ENCODE data around the gene XXYLT1. TPM values are rescaled to one million over a fixed set of nuclear protein-coding genes. Genes with fewer than 3 reads are reported as not detected.

The XXYLT1 gene
- total and polyA plus RNA-seq, 10 of the 15 experiments (the other 5 are each of a cell fraction or from before 2014, with no cell fraction given): 1.2 to 14.2 (median 9.3) TPM

- no peak; the same call in 1 of the 2 replicates for TF ChIP-seq FOXM1 (IDR thresholded peaks at IDR 0.05; ENCODE audit: low read depth, low read length)
- TF ChIP-seq BHLHE40 (IDR thresholded peaks at IDR 0.05; ENCODE audit: borderline replicate concordance in 1 of 2, low read depth in 2 of 2, low read length in 1 of 2): peak; percentile 79 to 88
- no peak for TF ChIP-seq MEF2A (IDR thresholded peaks at IDR 0.05; ENCODE audit: insufficient read depth, low read depth, low read length)
- TF ChIP-seq CHD1 (IDR thresholded peaks at IDR 0.05; ENCODE audit: low read depth, low read length): no peak
- peak; percentile 86; the same call in 1 of the 2 replicates for TF ChIP-seq ASH2L (IDR thresholded peaks at IDR 0.05; ENCODE audit: borderline replicate concordance, low read depth)
- 0 out of 2 replicates have a peak, but pooled peaks have one; percentile 6 for TF ChIP-seq ZSCAN29 (IDR thresholded peaks at IDR 0.05)
- peak; percentile 38; the same call in 1 of the 2 replicates for TF ChIP-seq JUNB (IDR thresholded peaks at IDR 0.05)
- no peak for TF ChIP-seq POLR2AphosphoS2 (IDR thresholded peaks at IDR 0.05; ENCODE audit: low read depth, low read length)
- no peak for TF ChIP-seq KAT2A (conservative IDR thresholded peaks at IDR 0.05; ENCODE audit: control insufficient read depth, low read depth, low read length)
- no peak for TF ChIP-seq MYC (IDR thresholded peaks at IDR 0.05; ENCODE audit: insufficient read depth, insufficient read length, insufficient replicate concordance, low read length, severe bottlenecking)
- no peak for TF ChIP-seq MAX (IDR thresholded peaks at IDR 0.05; ENCODE audit: low read depth, low read length)
- peak; percentile 79 for TF ChIP-seq POLR2A (IDR thresholded peaks at IDR 0.05; ENCODE audit: low read depth, low read length)
- TF ChIP-seq NRF1 (conservative IDR thresholded peaks at IDR 0.05; ENCODE audit: low read depth, low read length): no peak
- TF ChIP-seq E4F1 (IDR thresholded peaks at IDR 0.05; ENCODE audit: borderline replicate concordance, partially characterized antibody): no peak
- peak; percentile 64 for TF ChIP-seq ZNF24 (IDR thresholded peaks at IDR 0.05)
- TF ChIP-seq CBX3 (IDR thresholded peaks at IDR 0.05; ENCODE audit: borderline replicate concordance, low read depth): no peak
- TF ChIP-seq TARDBP (IDR thresholded peaks at IDR 0.05; ENCODE audit: borderline replicate concordance): no peak
- peak; percentile 51; the same call in 1 of the 2 replicates for TF ChIP-seq MTA2 (IDR thresholded peaks at IDR 0.05; ENCODE audit: low read depth)
- no peak for TF ChIP-seq SUZ12 (IDR thresholded peaks at IDR 0.05; ENCODE audit: unreplicated experiment)
- TF ChIP-seq RUNX3 (IDR thresholded peaks at IDR 0.05; ENCODE audit: low read length): peak; percentile 47; the same call in 1 of the 2 replicates
- TF ChIP-seq EED (IDR thresholded peaks at IDR 0.05; ENCODE audit: low read depth): peak; percentile 64; the same call in 1 of the 2 replicates
- TF ChIP-seq ZBED1 (IDR thresholded peaks at IDR 0.05; ENCODE audit: borderline replicate concordance): 0 out of 2 replicates have a peak, but pooled peaks have one; percentile 51
- 0 out of 2 replicates have a peak, but pooled peaks have one; percentile 1 for TF ChIP-seq NR2F1 (conservative IDR thresholded peaks at IDR 0.05)
- TF ChIP-seq GATAD2B (conservative IDR thresholded peaks at IDR 0.05; ENCODE audit: low read depth): peak; percentile 38; the same call in 1 of the 2 replicates
- no peak for TF ChIP-seq IRF5 (IDR thresholded peaks at IDR 0.05; ENCODE audit: borderline replicate concordance)
- no peak for TF ChIP-seq ZNF384 (IDR thresholded peaks at IDR 0.05; ENCODE audit: borderline replicate concordance, low read depth, low read length)
- no peak for TF ChIP-seq USF1 (IDR thresholded peaks at IDR 0.05; ENCODE audit: borderline replicate concordance, extremely low read length, insufficient read depth, low read depth, low read length)
- no peak for TF ChIP-seq CHD4 (IDR thresholded peaks at IDR 0.05)
- no peak for TF ChIP-seq MTA3 (IDR thresholded peaks at IDR 0.05; ENCODE audit: borderline replicate concordance, low read length)
These were observed 123.3 kb downstream of the XXYLT1 start (continued) for GRCh38 chr3:195147649-195148080.
